VCaP (cell line): ENCODE results near the gene CPPED1.

Experiments
- H3K27ac ChIP-seq: fragments of 450-650 bp; 2 replicates; pipeline ENCODE4 v1.5.1; 2017
- CTCF ChIP-seq: fragments of 450-650 bp; conservative IDR thresholded peaks from 2 replicates; pipeline ENCODE4 v1.5.1; 2017; ENCODE audit warnings: mild to moderate bottlenecking, moderate library complexity

CPPED1 gene

GRCh38 chr16:12688951-12689850, 114.5 kb downstream of the CPPED1 start:
- no peak overlapping the region for H3K27ac ChIP-seq
- TF ChIP-seq CTCF = no peak

- TF ChIP-seq CTCF = no peak
- H3K27ac ChIP-seq = no peak overlapping the region
Measured at GRCh38 chr16:12685806-12686205, 117.9 kb downstream of the CPPED1 start.

GRCh38 chr16:12682432-12683165, 121.1 kb downstream of the CPPED1 start:
- no peak for TF ChIP-seq CTCF
- no peak overlapping the region for H3K27ac ChIP-seq

- TF ChIP-seq CTCF = no peak
- H3K27ac ChIP-seq = no peak overlapping the region
Measured at GRCh38 chr16:12681653-12682052, 122.0 kb downstream of the CPPED1 start.

GRCh38 chr16:12680531-12680930, 123.2 kb downstream of the CPPED1 start:
- TF ChIP-seq CTCF = no peak
- H3K27ac ChIP-seq = no peak overlapping the region

- TF ChIP-seq CTCF = no peak
- H3K27ac ChIP-seq = no peak overlapping the region
Measured at GRCh38 chr16:12679660-12680272, 123.9 kb downstream of the CPPED1 start.

GRCh38 chr16:12678983-12679382, 124.7 kb downstream of the CPPED1 start:
- no peak for TF ChIP-seq CTCF
- no peak overlapping the region for H3K27ac ChIP-seq
